K562 (cell line): ENCODE results near the gene LRRC8A. TPM values are rescaled to one million over a fixed set of nuclear protein-coding genes. Genes with fewer than 3 reads are reported as not detected.

Experiments used
- ATAC-seq: fragments of 200-7000 bp; cut with Tn5 transposase; 3 replicates; pipeline ENCODE4 v1.9.1; 2020; ENCODE audit warnings: moderate library complexity
- BruUV-seq: library from RNA; stranded (reverse); fragments of 400-500 nt; replicated peaks from 2 replicates; lab custom pipeline; 2021; lab: Mats Ljungman, UMichigan
- CTCF ChIA-PET: fragments of 300-600 bp; formaldehyde crosslinking; extraction: SDS; loops from one replicate; lab custom pipeline; 2021; ENCODE audit warnings: low intra/inter-chr PET ratio; lab: Yijun Ruan, JAX
- POLR2A ChIA-PET: fragments of 300-600, 350-650 bp; sonication (Branson Sonifier 250); formaldehyde crosslinking; extraction: SDS; loops from one replicate; lab custom pipeline; 2021; ENCODE audit warnings: antibody characterized with exemption, inconsistent platforms; lab: Yijun Ruan, JAX
- DNase-seq, 4 experiments: peaks; one replicate each; pipeline versions ENCODE4 v3.0.0 to v3.0.0-alpha.2; 2011 to 2018; ENCODE audit warnings: low spot score in 3 of 4, mixed read lengths in 3 of 4; ENCODE audit errors: extremely low read depth in 1 of 4
- FAIRE-seq: peaks from 2 replicates; lab custom pipeline; 2011; peaks lifted over from hg19 to GRCh38; lab: Jason Lieb, UNC
- H2AFZ ChIP-seq: 2 replicates; pipeline ENCODE4 v1.6.0; 2011; ENCODE audit warnings: low read depth, low read length, control low read depth, inconsistent platforms
- H3K27ac ChIP-seq: fragments of 200-600 bp; 3 replicates; pipeline ENCODE4 v1.8.0; 2011; ENCODE audit warnings: low read depth, mild to moderate bottlenecking, control low read depth, inconsistent platforms, low read length, moderate library complexity, mixed read lengths; ENCODE audit errors: extremely low read depth
- H3K27me3 ChIP-seq, 2 experiments: fragments of 300-600 bp in 1 of 2; 2 replicates in 1 of 2; 3 replicates in 1 of 2; pipeline versions ENCODE4 v1.6.0 to v1.8.0; 2011; ENCODE audit warnings: inconsistent platforms in 2 of 2, low read length in 2 of 2, mild to moderate bottlenecking in 1 of 2, mixed read lengths in 1 of 2, moderate library complexity in 1 of 2; ENCODE audit not compliant: control insufficient read depth in 2 of 2, insufficient read depth in 2 of 2
- H3K36me3 ChIP-seq: fragments of 300-600 bp; 3 replicates; pipeline ENCODE4 v1.8.0; 2011; ENCODE audit warnings: mild to moderate bottlenecking, low read length, inconsistent platforms; ENCODE audit not compliant: control insufficient read depth, insufficient read depth
- H3K4me1 ChIP-seq, 2 experiments: fragments of 200-600 bp in 1 of 2; replicated peaks in 1 of 2; 2 replicates in 1 of 2; 3 replicates in 1 of 2; pipeline versions ENCODE4 v1.5.1 to v1.8.0; 2011; ENCODE audit warnings: inconsistent platforms in 2 of 2, low read length in 2 of 2, mild to moderate bottlenecking in 1 of 2, mixed read lengths in 1 of 2, moderate library complexity in 1 of 2; ENCODE audit not compliant: control insufficient read depth in 2 of 2, insufficient read depth in 2 of 2
- H3K4me2 ChIP-seq: 2 replicates; pipeline ENCODE4 v1.6.1; 2011; ENCODE audit warnings: low read length, control low read depth, inconsistent platforms, mixed read lengths; ENCODE audit not compliant: insufficient read depth
- H3K4me3 ChIP-seq: fragments of 200-600 bp; sonication (generic), shearing (Covaris generic); 2 replicates; pipeline ENCODE4 v1.5.1; 2016; ENCODE audit warnings: control low read depth, inconsistent platforms
- H3K79me2 ChIP-seq: fragments of 200-600 bp; 3 replicates; pipeline ENCODE4 v1.8.0; 2011; ENCODE audit warnings: low read length, inconsistent platforms; ENCODE audit not compliant: control insufficient read depth, insufficient read depth
- H3K9ac ChIP-seq, 2 experiments: 2 replicates each; pipeline versions ENCODE4 v1.6.0 to v1.6.1; 2011; ENCODE audit warnings: low read depth in 2 of 2, low read length in 2 of 2, control low read depth in 1 of 2, inconsistent platforms in 1 of 2, mild to moderate bottlenecking in 1 of 2, mixed read lengths in 1 of 2; ENCODE audit not compliant: insufficient read depth in 1 of 2
- H3K9me1 ChIP-seq: one replicate; pipeline ENCODE4 v1.6.0; 2011; ENCODE audit warnings: inconsistent platforms, mild to moderate bottlenecking, low read length, moderate library complexity; ENCODE audit not compliant: control insufficient read depth, insufficient read depth
- H3K9me3 ChIP-seq: replicated peaks from 2 replicates; pipeline ENCODE4 v1.5.1; 2011; ENCODE audit warnings: low read depth, low read length, inconsistent platforms; ENCODE audit not compliant: control insufficient read depth, insufficient read depth
- H4K20me1 ChIP-seq: replicated peaks from 2 replicates; pipeline ENCODE4 v1.6.1; 2011; ENCODE audit warnings: low read length, inconsistent platforms, mixed read lengths; ENCODE audit not compliant: control insufficient read depth, insufficient read depth
- ARHGAP35 ChIP-seq: fragments of 450-650 bp; IDR thresholded peaks from 2 replicates; pipeline ENCODE4 v1.6.1; 2018; ENCODE audit not compliant: partially characterized antibody
- BMI1 ChIP-seq: fragments of 150-350 bp; IDR thresholded peaks from 2 replicates; pipeline ENCODE4 v1.6.1; 2014; ENCODE audit warnings: low read length
- BRD4 ChIP-seq: fragments of 200-600 bp; sonication (generic); IDR thresholded peaks from 2 replicates; pipeline ENCODE4 v1.6.1; 2017; ENCODE audit warnings: inconsistent platforms
- CHD2 ChIP-seq: IDR thresholded peaks from 2 replicates; pipeline ENCODE4 v1.6.1; 2011; ENCODE audit warnings: low read depth, low read length
- CHD4 ChIP-seq: fragments of 200-600 bp; sonication (generic); IDR thresholded peaks from 3 replicates; pipeline ENCODE4 v1.6.1; 2012; ENCODE audit warnings: low read depth, mild to moderate bottlenecking, mixed read lengths, low read length, inconsistent platforms; ENCODE audit not compliant: insufficient read depth, insufficient replicate concordance, poor library complexity, severe bottlenecking
- CREM ChIP-seq: IDR thresholded peaks from 2 replicates; pipeline ENCODE4 v1.6.1; 2014; ENCODE audit warnings: antibody characterized with exemption, low read depth
- DMBX1 ChIP-seq: fragments of 250-450 bp; sonication (Bioruptor Pico); IDR thresholded peaks from 2 replicates; pipeline ENCODE4 v1.8.0; 2022; ENCODE audit warnings: inconsistent platforms, mild to moderate bottlenecking, moderate library complexity, borderline replicate concordance
- ESRRA ChIP-seq: fragments of 450-650 bp; IDR thresholded peaks from 2 replicates; pipeline ENCODE4 v1.6.1; 2014; ENCODE audit warnings: low read depth, mild to moderate bottlenecking, moderate library complexity, borderline replicate concordance
- EWSR1 ChIP-seq: fragments of 450-650 bp; IDR thresholded peaks from 2 replicates; pipeline ENCODE4 v1.6.1; 2018; ENCODE audit warnings: borderline replicate concordance, mild to moderate bottlenecking, low read depth, moderate library complexity; ENCODE audit not compliant: partially characterized antibody
- GATA2 ChIP-seq: sonication (generic); formaldehyde crosslinking; IDR thresholded peaks from 2 replicates; pipeline ENCODE4 v1.4.0; 2020; ENCODE audit warnings: mild to moderate bottlenecking, missing genetic modification reagents
- KLF10 ChIP-seq: fragments of 250-450 bp; sonication (Bioruptor Pico); IDR thresholded peaks from 2 replicates; pipeline ENCODE4 v1.6.1; 2021; ENCODE audit warnings: matching md5 sums
- MYBL2 ChIP-seq, 2 experiments: fragments of 450-650 bp in 1 of 2; sonication (generic) in 1 of 2; formaldehyde crosslinking in 1 of 2; IDR thresholded peaks; 2 replicates each; pipeline versions ENCODE4 v1.6.1 to v1.8.1; 2017 to 2022; ENCODE audit warnings: borderline replicate concordance in 1 of 2, inconsistent platforms in 1 of 2, low read depth in 1 of 2, mild to moderate bottlenecking in 1 of 2, missing genetic modification reagents in 1 of 2, moderate library complexity in 1 of 2
- ZFX ChIP-seq: sonication (generic); formaldehyde crosslinking; IDR thresholded peaks from 2 replicates; pipeline ENCODE4 v1.8.0; 2022; ENCODE audit warnings: mild to moderate bottlenecking, missing genetic modification reagents, moderate library complexity
- ZNF232 ChIP-seq: sonication (generic); formaldehyde crosslinking; IDR thresholded peaks from 2 replicates; pipeline ENCODE4 v1.8.0; 2022; ENCODE audit warnings: mild to moderate bottlenecking, missing genetic modification reagents
- WGBS: fragments of 100-300 bp; shearing (Covaris generic); methylation state at CpG from one replicate; pipeline ENCODE4 v1.1.6; 2016; ENCODE audit warnings: low coverage, mixed read lengths; ENCODE audit not compliant: insufficient coverage; ENCODE audit errors: missing lambda C conversion rate; 5-methylcytosine and 5-hydroxymethylcytosine counted together
- in situ Hi-C: fragments of 300-500 bp; cut with MboI; formaldehyde crosslinking; loops from 4 replicates; pipeline ENCODE4 v1.15.0; 2018; ENCODE audit warnings: inconsistent platforms, mixed read lengths
- intact Hi-C: fragments of 100-400 bp; cut with micrococcal nuclease; formaldehyde crosslinking; loops from 2 replicates; pipeline ENCODE4 v1.14.2; 2022
- polyA plus RNA-seq, 8 experiments: library from polyadenylated mRNA; depleted of rRNA in 4 of 8; stranded (reverse) in 5 of 8; unstranded in 3 of 8; fragments of >200 nt; fragmentation: Nextera tagmentation in 2 of 8; fragmentation: Illumina TruSeq in 1 of 8; extraction: Ambion mirVana in 2 of 8; extraction: Trizol in 1 of 8; gene quantifications; 2 replicates each; pipeline versions ENCODE4 v1.2.1 to v1.2.3, GENCODE V29; 2011 to 2014; ENCODE audit warnings: inconsistent platforms in 1 of 8, missing spikeins in 1 of 8
- total RNA-seq, 7 experiments: library from RNA; depleted of rRNA in 6 of 7; stranded (reverse); fragments of >200 nt in 6 of 7; fragmentation: Illumina TruSeq in 2 of 7; extraction: Trizol in 2 of 7; gene quantifications; 2 replicates each; pipeline versions ENCODE4 v1.2.1 to v1.2.3, GENCODE V29; 2011 to 2021; ENCODE audit warnings: low replicate concordance in 1 of 7
- TF ChIP-seq, protein P1 (sequence below): fragments of 250-450 bp; sonication (Bioruptor Pico); IDR thresholded peaks from 2 replicates; pipeline ENCODE4 v1.8.0; 2021; ENCODE audit warnings: borderline replicate concordance, mild to moderate bottlenecking, moderate library complexity; ENCODE audit not compliant: poor library complexity, severe bottlenecking
- TF ChIP-seq, protein P2 (sequence below): IDR thresholded peaks from 2 replicates; pipeline ENCODE4 v1.6.1; 2012; ENCODE audit warnings: low read depth, low read length, improper control_type of control experiment, borderline replicate concordance

LRRC8A gene
- total and polyA plus RNA-seq, 9 of the 15 experiments (the other 6 are each of a cell fraction or from before 2014, with no cell fraction given) = 2.9 to 24.7 (median 8.9) TPM

DNA sequence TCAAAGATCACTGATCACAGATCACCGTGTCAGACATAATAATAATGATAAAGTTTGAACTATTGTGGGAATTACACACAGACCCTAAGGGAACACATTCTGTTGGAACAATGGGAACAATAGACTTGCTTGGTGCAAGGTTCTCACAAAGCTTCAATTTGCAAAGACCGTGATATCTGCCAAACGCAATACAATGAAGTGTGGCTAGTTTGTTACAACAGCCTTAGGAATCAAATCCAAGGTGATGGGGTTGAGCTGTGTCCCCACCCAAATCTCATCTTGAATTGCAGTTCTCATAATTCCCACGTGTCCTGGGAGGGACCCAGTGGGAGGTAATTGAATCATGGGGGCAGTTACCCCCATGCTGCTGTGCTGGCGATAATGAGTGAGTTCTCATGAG is 21.0 kb upstream of the LRRC8A start (continued):
- TF ChIP-seq CHD4 (no peak), ARHGAP35 (no peak), DMBX1 (no peak), MYBL2 (IDR thresholded peaks at IDR 0.05; ENCODE audit: low read depth) (no peak), MYBL2 (CRISPR knock-in tag; IDR thresholded peaks at IDR 0.05; ENCODE audit: borderline replicate concordance) (no peak), ESRRA (no peak)
- TF ChIP-seq, protein P1, sequence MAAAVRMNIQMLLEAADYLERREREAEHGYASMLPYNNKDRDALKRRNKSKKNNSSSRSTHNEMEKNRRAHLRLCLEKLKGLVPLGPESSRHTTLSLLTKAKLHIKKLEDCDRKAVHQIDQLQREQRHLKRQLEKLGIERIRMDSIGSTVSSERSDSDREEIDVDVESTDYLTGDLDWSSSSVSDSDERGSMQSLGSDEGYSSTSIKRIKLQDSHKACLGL (CRISPR knock-in tag) = no peak

DNA sequence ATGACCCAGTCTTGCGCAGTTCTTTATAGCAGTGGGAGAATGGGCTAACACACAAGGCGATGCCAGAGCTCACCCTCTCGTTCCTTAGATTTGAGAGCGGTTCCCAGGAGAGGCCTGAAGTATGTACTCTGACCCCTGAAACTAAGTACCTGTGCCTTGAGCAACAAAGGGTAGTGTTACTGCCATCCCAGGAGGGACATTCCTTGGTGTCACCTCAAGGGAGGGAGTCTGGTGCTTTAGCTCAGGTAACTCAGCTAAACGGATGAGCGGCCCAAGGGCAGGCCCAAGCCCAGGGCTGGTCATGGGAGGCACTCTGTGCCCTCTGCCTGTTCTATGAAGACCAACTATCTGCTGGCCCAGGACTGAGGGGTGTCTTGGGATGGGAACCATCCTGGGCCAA is 20.4 kb upstream of the LRRC8A start:
- Histone ChIP-seq H3K27ac (no peak overlapping the region), H3K79me2 (no peaks in the 10 kb centered on the region), H2AFZ (no peak overlapping the region), H4K20me1 (no peaks in the 10 kb centered on the region), H3K4me1 (peaks cover 10 to 11% of the 10 kb centered on the region in 2 experiments; a peak in 4 of 5 replicates), H3K36me3 (no peaks in the 10 kb centered on the region), H3K27me3 (no peaks in the 10 kb centered on the region), H3K9ac (no peak overlapping the region), H3K9me1 (no peaks in the 10 kb centered on the region), H3K9me3 (no peaks in the 10 kb centered on the region), H3K4me2 (no peak overlapping the region), H3K4me3 (no peak overlapping the region)
- intact Hi-C loops (loop anchor here (5.0 kb wide), 1 partner anchor 44 kb away; the partner anchor contains the start of gene ENDOG), in situ Hi-C loops (loop anchor here (5.0 kb wide), 1 partner anchor 66 kb away; no protein-coding TSS in a partner anchor)
- CTCF ChIA-PET = no interaction called here
- FAIRE-seq (no peak), ATAC-seq (no peak), DNase-seq (no peak)
- POLR2A ChIA-PET = interaction anchor here (0.6 to 0.7 kb wide), 2 partner anchors 15 to 36 kb away, joined by 3 read pairs; no protein-coding TSS in a partner anchor
- WGBS = 79% methylated on average over 6 of the region's 6 CpGs
- no TSS peak for BruUV-seq
- TF ChIP-seq BRD4 (no peak), ZNF232 (no peak), ZFX (no peak), KLF10 (no peak), CHD2 (no peak), EWSR1 (no peak), BMI1 (no peak), GATA2 (no peak), CREM (no peak)
- TF ChIP-seq, protein P2, sequence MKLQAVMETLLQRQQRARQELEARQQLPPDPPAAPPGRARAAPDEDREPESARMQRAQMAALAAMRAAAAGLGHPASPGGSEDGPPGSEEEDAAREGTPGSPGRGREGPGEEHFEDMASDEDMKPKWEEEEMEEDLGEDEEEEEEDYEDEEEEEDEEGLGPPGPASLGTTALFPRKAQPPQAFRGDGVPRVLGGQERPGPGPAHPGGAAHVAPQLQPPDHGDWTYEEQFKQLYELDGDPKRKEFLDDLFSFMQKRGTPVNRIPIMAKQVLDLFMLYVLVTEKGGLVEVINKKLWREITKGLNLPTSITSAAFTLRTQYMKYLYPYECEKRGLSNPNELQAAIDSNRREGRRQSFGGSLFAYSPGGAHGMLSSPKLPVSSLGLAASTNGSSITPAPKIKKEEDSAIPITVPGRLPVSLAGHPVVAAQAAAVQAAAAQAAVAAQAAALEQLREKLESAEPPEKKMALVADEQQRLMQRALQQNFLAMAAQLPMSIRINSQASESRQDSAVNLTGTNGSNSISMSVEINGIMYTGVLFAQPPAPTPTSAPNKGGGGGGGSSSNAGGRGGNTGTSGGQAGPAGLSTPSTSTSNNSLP = no peak
